Nephron (organoid): ENCODE results near the gene NUAK2.
A peak's percentile ranks its signal among the peaks of the same experiment; 100 is the strongest.

Experiments
- H3K27ac Mint-ChIP-seq, 3 experiments: 2 replicates each; pipeline ENCODE4 v1.8.0; 2020; ENCODE audit warnings: mixed read lengths in 3 of 3, mild to moderate bottlenecking in 2 of 3, moderate library complexity in 1 of 3
- H3K27me3 Mint-ChIP-seq: 2 replicates; pipeline ENCODE4 v1.8.0; 2021; ENCODE audit warnings: low read depth, mild to moderate bottlenecking, moderate library complexity, mixed read lengths
- H3K36me3 Mint-ChIP-seq: 2 replicates; pipeline ENCODE4 v1.8.0; 2020; ENCODE audit warnings: low read depth, mixed read lengths
- H3K4me1 Mint-ChIP-seq: 2 replicates; pipeline ENCODE4 v1.8.0; 2020; ENCODE audit warnings: mixed read lengths
- H3K4me3 Mint-ChIP-seq, 3 experiments: 2 replicates each; pipeline ENCODE4 v1.8.0; 2020; ENCODE audit warnings: mild to moderate bottlenecking in 3 of 3, mixed read lengths in 3 of 3, moderate library complexity in 2 of 3
- H3K9me3 Mint-ChIP-seq: 2 replicates; pipeline ENCODE4 v1.8.0; 2020; ENCODE audit warnings: mixed read lengths
- CTCF ChIP-seq, 3 experiments: fragments of 200-600 bp; sonication (generic); IDR thresholded peaks; one replicate each; pipeline ENCODE4 v1.5.0; 2021; ENCODE audit warnings: antibody characterized with exemption in 3 of 3; ENCODE audit not compliant: unreplicated experiment in 3 of 3

Gene NUAK2

DNA sequence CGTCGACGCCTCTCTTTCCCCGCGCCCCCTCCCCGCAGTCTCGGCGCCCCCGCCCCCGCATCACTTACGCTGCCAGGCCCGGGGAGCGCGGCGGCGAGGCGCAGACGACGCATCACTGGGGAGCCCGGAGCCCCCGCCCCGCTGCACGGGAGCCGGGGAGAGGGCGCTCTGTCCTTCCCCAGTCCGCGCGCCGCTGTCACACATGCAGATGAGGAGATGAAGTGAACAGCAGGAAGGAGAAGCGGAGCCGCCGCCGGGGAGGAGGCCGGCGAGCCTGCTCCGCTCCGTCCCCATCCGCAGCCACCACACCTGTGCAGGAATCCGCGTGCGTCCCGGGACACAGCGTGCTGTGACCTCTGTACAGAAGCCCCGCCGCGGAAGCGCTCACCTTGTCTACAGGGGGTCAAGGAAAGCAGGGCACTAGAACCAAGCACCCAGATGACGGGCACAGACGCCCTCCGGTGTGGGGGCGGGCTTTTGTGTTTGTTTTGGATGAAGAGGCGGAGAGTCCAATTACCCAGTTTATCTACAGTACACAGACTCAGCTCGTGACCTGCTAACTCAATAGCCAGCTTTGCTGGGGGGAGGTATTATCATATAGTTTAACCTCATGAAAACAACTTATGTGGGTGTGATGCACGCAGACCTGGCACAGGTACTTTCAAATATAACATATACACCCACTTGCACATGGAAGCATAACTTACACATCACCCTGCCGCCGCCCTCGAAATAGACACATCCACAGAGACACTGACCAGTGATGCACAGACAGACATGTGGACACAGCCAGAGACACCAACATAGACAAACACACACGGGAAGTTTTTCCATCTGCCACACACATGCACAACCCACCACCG, 22.8 kb upstream of the NUAK2 start:
- no peak overlapping the region for H3K27ac Mint-ChIP-seq

DNA sequence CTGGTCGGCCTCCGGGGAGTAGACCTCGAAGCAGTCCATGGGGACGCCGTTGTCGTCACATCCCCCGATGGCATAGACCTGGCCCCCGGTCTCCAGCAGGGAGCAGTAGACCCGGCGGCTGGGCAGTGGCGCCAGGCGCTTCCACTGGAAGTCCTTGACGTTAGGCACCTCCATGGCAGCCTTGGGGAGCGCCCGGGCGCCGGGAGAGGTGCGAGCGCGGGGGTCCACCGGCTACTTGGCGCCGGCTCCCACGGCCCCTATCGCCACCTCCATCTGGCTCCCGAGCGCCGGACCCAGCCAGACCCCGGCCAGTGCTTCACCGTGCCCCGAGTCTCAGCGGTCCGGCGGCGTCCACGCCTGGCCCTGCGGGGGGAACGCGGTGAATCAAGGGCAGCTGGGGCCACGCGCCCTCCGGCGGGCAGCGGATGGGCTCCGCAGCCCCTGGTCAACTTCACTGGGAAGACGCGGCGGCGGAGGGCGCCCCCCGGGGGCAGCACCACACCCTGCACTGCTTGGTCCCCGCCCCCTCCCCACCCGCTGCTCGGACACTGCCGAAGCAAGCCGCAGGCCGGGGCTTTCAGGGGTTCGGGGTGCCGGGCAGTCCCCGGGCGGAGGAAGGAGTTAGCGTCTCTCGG, 22.0 kb upstream of the NUAK2 start:
- Mint-ChIP-seq H3K27me3 (peaks cover 69% of the 10 kb centered on the region), H3K9me3 (no peaks in the 10 kb centered on the region), H3K36me3 (no peaks in the 10 kb centered on the region), H3K4me1 (peaks cover 9% of the 10 kb centered on the region), H3K27ac (no peak overlapping the region), H3K4me3 (peak overlapping the region in 1 of 3 experiments; percentile 67)
- peak; percentile 17 to 37 (median 20) for TF ChIP-seq CTCF (IDR thresholded peaks at IDR 0.05; ENCODE audit: unreplicated experiment in 3 of 3)

More for the DNA sequence above, 22.8 kb upstream of the NUAK2 start:
- peaks cover 62% of the 10 kb centered on the region for H3K27me3 Mint-ChIP-seq
- no peaks in the 10 kb centered on the region for H3K36me3 Mint-ChIP-seq
- peaks cover 17% of the 10 kb centered on the region for H3K4me1 Mint-ChIP-seq
- H3K4me3 Mint-ChIP-seq, result peak overlapping the region; percentile 66 to 75 (median 67)
- TF ChIP-seq CTCF (IDR thresholded peaks at IDR 0.05; ENCODE audit: unreplicated experiment in 3 of 3), result no peak
- H3K9me3 Mint-ChIP-seq, result no peaks in the 10 kb centered on the region

- H3K27me3 Mint-ChIP-seq, result peaks cover 71% of the 10 kb centered on the region
- peaks cover 9% of the 10 kb centered on the region for H3K4me1 Mint-ChIP-seq
- TF ChIP-seq CTCF (IDR thresholded peaks at IDR 0.05; ENCODE audit: unreplicated experiment in 3 of 3), result no peak
- peak overlapping the region; percentile 56 to 68 (median 61) for H3K4me3 Mint-ChIP-seq
- no peak overlapping the region for H3K27ac Mint-ChIP-seq
- H3K9me3 Mint-ChIP-seq, result no peaks in the 10 kb centered on the region
- H3K36me3 Mint-ChIP-seq, result no peaks in the 10 kb centered on the region
Measured at GRCh38 chr1:205342986-205343385, 21.4 kb upstream of the NUAK2 start.

- H3K4me1 Mint-ChIP-seq, result peaks cover 9% of the 10 kb centered on the region
- no peaks in the 10 kb centered on the region for H3K36me3 Mint-ChIP-seq
- H3K9me3 Mint-ChIP-seq, result no peaks in the 10 kb centered on the region
- H3K4me3 Mint-ChIP-seq, result no peak overlapping the region
- no peak for TF ChIP-seq CTCF (IDR thresholded peaks at IDR 0.05; ENCODE audit: unreplicated experiment in 3 of 3)
- peaks cover 63% of the 10 kb centered on the region for H3K27me3 Mint-ChIP-seq
- H3K27ac Mint-ChIP-seq, result no peak overlapping the region
Measured at GRCh38 chr1:205340676-205341075, 19.1 kb upstream of the NUAK2 start.

DNA sequence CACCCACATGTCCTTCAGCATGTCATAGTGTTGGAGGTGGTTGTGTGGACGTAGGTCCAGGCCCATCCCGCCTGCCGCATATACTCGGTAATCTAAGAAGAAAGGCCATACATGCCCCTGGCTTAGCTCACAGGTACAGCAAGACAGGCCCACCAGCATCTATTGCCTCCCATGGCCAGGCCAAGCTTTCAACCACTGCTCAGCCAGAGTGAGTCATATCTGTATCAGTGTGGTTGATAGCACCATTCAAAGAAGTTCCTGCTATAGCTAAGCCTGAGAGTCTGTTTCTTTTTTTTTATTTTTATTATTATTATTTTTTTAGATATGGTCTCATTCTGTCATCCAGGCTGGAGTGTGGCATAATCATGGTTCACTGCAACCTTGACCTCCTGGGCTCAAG, 18.2 kb upstream of the NUAK2 start:
- no peak for TF ChIP-seq CTCF (IDR thresholded peaks at IDR 0.05; ENCODE audit: unreplicated experiment in 3 of 3)
- Mint-ChIP-seq H3K9me3 (no peaks in the 10 kb centered on the region), H3K4me1 (peaks cover 5% of the 10 kb centered on the region), H3K36me3 (no peaks in the 10 kb centered on the region), H3K27me3 (peaks cover 53% of the 10 kb centered on the region), H3K27ac (no peak overlapping the region), H3K4me3 (no peak overlapping the region)
